Mammary epithelial cell (primary cell): ENCODE results near the gene LBX1.

Experiments
- EZH2 ChIP-seq: IDR thresholded peaks from 2 replicates; pipeline ENCODE4 v1.6.1; 2012; ENCODE audit warnings: low read length, inconsistent platforms, borderline replicate concordance
- TF ChIP-seq, protein P1 (sequence below), 2 donors: IDR thresholded peaks in 1 of 2; conservative IDR thresholded peaks in 1 of 2; 2 replicates each; pipeline ENCODE4 v1.5.1; 2011 to 2012; ENCODE audit warnings: inconsistent platforms in 2 of 2, low read length in 2 of 2, mild to moderate bottlenecking in 2 of 2, control low read depth in 1 of 2, low read depth in 1 of 2; ENCODE audit not compliant: insufficient read depth in 1 of 2; ENCODE audit errors: extremely low read depth in 1 of 2

DNA sequence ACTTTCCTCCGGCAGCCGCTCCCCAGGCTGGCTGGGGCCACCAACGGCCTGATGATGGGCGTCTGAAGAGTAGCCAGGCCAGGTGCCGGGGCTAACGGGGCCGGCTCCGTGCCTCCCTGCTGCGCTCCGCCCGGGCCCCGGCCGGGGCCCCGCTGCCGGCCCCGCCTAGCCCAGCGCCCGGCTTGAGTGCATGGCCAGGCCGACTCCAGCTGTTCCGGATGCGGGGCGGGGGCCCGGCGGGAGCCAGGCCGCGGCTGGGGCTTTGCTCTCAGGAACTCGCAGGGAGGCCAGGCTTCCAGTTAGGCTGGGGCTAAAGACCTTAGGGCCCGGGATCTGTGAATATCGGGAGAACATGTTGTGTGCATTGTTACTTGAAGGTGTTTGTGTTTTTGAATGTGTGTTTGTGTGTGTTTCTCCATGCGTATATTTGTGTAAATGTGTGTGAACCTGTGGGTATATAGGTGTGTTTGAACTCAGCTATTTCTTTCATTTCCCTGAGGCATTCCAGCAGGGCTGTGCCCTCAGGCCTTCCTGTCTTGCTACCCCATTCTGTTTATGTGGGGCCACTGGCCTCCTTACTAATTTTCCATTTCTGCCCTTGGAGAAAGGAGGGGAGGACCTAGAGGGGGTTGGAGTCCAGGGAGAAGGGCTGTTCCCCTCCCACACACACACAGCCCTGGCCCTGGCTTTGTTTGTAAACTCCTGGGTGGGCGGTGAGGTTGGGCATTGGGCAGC lies 1.1 kb upstream of the LBX1 start:
- TF ChIP-seq, protein P1, sequence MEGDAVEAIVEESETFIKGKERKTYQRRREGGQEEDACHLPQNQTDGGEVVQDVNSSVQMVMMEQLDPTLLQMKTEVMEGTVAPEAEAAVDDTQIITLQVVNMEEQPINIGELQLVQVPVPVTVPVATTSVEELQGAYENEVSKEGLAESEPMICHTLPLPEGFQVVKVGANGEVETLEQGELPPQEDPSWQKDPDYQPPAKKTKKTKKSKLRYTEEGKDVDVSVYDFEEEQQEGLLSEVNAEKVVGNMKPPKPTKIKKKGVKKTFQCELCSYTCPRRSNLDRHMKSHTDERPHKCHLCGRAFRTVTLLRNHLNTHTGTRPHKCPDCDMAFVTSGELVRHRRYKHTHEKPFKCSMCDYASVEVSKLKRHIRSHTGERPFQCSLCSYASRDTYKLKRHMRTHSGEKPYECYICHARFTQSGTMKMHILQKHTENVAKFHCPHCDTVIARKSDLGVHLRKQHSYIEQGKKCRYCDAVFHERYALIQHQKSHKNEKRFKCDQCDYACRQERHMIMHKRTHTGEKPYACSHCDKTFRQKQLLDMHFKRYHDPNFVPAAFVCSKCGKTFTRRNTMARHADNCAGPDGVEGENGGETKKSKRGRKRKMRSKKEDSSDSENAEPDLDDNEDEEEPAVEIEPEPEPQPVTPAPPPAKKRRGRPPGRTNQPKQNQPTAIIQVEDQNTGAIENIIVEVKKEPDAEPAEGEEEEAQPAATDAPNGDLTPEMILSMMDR (conservative IDR thresholded peaks at IDR 0.05 in 1 of 2, IDR thresholded peaks at IDR 0.05 in 1 of 2; ENCODE audit: extremely low read depth in 1 of 2, insufficient read depth in 1 of 2, low read depth in 1 of 2, low read length in 2 of 2), result no peak
- no peak for TF ChIP-seq EZH2
